ENCODE results near the gene THRB.
"Not testable (repeated sequence)": the region's sequence is repeated elsewhere in the genome, so short reads cannot be mapped to it uniquely, and the experiment has no call there.

The THRB gene

DNA sequence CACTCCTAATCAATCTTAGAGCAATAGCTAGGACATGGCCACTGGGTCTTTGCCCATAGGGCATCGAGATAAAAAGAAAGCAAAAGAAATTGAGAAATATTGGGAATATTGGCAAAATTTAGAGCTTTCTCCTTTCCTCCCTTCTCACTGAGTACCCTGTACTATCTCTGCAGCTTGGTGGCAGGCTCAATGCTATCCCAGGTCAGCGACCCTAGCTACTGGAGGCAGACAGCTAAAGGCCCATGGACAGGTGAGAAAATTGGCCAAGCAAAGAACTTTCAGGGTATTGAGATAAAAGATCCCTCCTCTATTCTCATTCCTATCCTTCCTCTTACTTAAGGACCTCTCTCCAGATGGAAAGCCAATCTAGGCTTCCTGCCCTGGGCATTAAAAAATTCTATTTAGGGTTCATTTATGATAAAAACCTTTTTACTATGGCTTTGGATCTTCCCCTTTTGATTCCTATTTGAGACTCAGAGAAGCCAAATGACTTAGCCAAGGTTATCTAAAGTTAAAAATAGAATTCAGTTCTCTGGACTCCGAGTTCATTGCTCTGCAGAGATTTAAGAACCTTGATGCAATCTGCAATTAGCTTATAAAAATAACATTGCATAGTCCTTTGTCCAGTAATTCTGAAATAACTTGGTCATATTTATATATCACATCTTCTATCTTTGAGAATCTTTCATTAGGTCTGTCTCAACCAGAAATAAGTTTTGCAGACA lies 75.4 kb downstream of the THRB start:
- TF ChIP-seq, protein P1, sequence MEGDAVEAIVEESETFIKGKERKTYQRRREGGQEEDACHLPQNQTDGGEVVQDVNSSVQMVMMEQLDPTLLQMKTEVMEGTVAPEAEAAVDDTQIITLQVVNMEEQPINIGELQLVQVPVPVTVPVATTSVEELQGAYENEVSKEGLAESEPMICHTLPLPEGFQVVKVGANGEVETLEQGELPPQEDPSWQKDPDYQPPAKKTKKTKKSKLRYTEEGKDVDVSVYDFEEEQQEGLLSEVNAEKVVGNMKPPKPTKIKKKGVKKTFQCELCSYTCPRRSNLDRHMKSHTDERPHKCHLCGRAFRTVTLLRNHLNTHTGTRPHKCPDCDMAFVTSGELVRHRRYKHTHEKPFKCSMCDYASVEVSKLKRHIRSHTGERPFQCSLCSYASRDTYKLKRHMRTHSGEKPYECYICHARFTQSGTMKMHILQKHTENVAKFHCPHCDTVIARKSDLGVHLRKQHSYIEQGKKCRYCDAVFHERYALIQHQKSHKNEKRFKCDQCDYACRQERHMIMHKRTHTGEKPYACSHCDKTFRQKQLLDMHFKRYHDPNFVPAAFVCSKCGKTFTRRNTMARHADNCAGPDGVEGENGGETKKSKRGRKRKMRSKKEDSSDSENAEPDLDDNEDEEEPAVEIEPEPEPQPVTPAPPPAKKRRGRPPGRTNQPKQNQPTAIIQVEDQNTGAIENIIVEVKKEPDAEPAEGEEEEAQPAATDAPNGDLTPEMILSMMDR (IDR thresholded peaks at IDR 0.05; ENCODE audit: low read depth, low read length) = no peak
- no peak for DNase-seq (ENCODE audit: extremely low read depth, low read depth)

DNA sequence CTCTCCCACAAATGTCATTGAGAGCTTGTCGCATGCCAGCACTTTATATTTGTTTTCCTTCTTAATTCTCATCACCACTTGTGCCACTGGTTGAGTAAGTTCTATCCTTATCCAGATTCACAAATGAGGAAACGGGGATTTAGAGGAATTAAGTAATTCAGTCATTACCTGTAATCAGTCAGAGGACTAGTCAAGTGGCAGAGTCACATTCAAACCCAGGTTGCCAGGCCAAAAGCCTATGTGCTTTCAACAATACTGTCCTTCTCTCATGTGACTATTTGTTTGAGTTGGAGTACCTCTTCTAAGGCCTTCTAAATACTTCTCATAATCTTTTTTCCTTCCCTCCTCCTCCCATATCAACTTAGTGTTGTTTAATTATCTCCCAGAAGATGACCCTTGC lies 76.9 kb downstream of the THRB start:
- DNase-seq (ENCODE audit: extremely low read depth, low read depth) = no peak
- TF ChIP-seq, protein P1 (IDR thresholded peaks at IDR 0.05; ENCODE audit: low read depth, low read length) = no peak

DNA sequence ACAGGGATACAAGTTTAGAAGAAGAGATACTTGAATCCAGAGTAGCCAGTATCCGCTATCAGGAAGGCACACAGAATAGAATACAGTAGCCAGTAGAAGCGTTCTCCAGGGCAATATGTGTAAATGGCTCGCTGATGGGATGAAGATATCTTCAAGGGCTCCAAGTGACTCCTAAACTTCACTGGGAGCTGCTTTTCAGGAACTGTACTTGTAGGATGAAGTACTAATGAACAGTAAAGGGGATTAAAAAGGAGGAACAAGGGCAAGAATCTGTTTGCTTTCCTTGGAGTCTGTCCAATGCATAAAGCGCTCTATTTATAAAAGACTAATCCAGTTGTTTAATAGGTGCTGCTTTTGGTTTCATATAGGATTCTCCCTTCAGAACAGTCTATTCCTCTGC lies 78.4 kb downstream of the THRB start:
- TF ChIP-seq, protein P1 (IDR thresholded peaks at IDR 0.05; ENCODE audit: low read depth, low read length) = no peak
- DNase-seq (ENCODE audit: extremely low read depth, low read depth) = no peak

DNA sequence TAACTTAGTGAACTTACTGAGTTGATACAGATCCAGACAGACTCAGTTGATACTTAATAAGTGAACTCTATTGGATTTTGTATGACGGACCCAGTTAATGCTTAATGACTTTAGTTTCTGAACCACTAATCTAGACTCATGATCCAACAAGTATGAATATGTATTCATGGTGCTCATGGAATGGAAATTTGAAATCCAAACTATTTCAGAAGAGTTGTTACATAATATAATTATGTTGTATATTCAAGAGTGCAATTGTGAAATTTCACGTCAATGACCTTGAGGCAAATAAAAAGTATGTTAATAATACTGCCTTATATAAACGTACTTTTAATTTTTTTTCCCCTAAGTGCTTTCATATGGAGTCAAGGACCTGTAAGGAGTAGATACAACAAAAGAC lies 78.8 kb downstream of the THRB start:
- DNase-seq (ENCODE audit: extremely low read depth, low read depth) = no peak
- TF ChIP-seq, protein P1 (IDR thresholded peaks at IDR 0.05; ENCODE audit: low read depth, low read length) = no peak

DNA sequence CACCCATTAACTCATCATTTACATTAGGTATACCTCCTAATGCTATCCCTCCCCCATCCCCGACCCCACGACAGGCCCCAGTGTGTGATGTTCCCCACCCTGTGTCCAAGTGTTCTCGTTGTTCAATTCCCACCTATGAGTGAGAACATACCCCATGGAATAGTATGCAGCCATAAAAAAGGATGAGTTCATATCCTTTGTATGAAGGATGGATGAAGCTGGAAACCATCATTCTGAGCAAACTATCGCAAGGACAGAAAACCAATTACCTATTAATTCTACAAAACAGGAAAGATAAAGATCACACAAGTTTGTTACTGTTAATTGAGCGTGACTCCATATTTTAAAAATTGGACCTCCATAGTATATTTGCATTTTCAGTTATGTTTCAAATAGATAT lies 81.0 kb downstream of the THRB start:
- not testable (repeated sequence) for DNase-seq (ENCODE audit: extremely low read depth, low read depth)

DNA sequence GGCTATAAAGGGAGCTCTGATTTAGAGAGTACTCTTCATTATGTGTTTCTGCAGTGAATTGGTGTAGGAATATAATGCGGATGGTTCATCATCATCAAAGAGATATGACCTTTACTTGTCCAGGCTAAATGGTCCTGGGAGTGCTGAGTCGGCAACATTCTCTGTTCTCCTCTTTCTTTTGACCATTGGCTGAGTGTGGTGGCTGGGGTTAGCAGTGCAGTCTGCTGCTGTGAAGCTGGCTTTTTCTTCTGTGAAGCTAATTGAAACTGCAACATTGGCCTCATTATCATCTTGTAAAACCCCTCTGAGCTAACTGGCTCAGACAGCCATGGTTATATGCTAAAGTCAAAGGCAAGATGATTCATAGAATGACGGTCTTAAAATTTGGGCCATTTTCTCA lies 83.8 kb downstream of the THRB start:
- DNase-seq (ENCODE audit: extremely low read depth, low read depth) = no peak
- TF ChIP-seq, protein P1 (IDR thresholded peaks at IDR 0.05; ENCODE audit: low read depth, low read length) = no peak

DNA sequence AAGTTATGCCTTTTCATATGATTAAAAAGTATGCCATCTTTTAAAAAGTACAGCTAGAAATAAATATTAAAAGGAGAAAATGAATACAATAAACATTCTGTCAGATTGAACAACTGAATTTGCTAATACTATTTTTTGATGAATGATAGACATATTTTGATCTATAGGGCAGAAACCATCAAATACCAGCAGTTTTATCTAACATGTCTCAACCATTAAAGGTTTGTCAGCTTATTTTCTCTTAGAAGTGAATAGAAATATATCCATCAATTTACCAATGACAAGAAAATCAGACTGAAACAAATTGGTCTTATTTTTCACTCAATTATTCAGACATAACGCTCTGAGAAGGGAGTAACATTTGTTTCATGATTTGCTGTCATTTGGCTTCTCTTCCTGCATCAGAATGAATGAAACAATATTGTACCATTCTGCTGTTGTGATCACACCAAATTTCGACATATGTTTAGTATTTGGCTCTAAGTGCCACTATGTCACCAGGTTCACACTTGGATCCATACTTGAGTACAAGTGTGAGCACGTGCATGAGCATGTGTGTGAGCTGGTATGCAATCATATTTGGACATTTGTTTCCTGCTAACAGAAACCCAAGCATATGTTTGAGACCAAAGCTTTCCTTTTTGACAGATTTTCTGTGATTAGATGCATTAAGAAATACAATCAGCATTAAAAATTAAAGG lies 86.5 kb downstream of the THRB start:
- TF ChIP-seq, protein P1 (IDR thresholded peaks at IDR 0.05; ENCODE audit: low read depth, low read length) = no peak

More for the DNA sequence above, 86.5 kb downstream of the THRB start:
- DNase-seq (ENCODE audit: extremely low read depth, low read depth) = no peak
